Right lobe of liver (tissue), 4 donors: Measurements from ENCODE around the gene AREG.

ENCODE experiments used
- CTCF ChIP-seq, 4 donors: fragments of 200-600 bp in 3 of 4; fragments of 450-650 bp in 1 of 4; IDR thresholded peaks; one replicate each; pipeline versions ENCODE4 v1.5.1 to v1.8.0; 2016 to 2022; ENCODE audit warnings: antibody characterized with exemption in 4 of 4, mild to moderate bottlenecking in 2 of 4
- POLR2A ChIP-seq: fragments of 450-650 bp; IDR thresholded peaks from one replicate; pipeline ENCODE4 v1.6.1; 2017; ENCODE audit warnings: antibody characterized with exemption, mild to moderate bottlenecking
- donor health status: DM: no; HTN: no; CAD: no.
- donor health status: DM: no; HTN: no; CAD: no.
- donor health status: DM: no; HTN: yes; CAD: no.

GRCh38 chr4:74449571-74450297 is 4.8 kb downstream of the AREG start:
- no peak for TF ChIP-seq POLR2A
- TF ChIP-seq CTCF (IDR thresholded peaks at IDR 0.05): no peak
